Fibroblast of the aortic adventitia (primary cell): ENCODE measurements around the gene SNX9. TPM values are rescaled to one million over a fixed set of nuclear protein-coding genes. Genes with fewer than 3 reads are reported as not detected.

ENCODE experiments used
- DNase-seq: peaks from one replicate; pipeline ENCODE4 v3.0.0-alpha.2; 2010; ENCODE audit warnings: low read depth
- H3K4me3 ChIP-seq: 2 replicates; pipeline ENCODE4 v1.5.1; 2011; ENCODE audit warnings: low read depth, mild to moderate bottlenecking, control low read depth, low read length, moderate library complexity
- CTCF ChIP-seq: IDR thresholded peaks from 2 replicates; pipeline ENCODE4 v1.5.1; 2011; ENCODE audit warnings: mild to moderate bottlenecking, low read length, control low read depth, inconsistent platforms; ENCODE audit not compliant: insufficient read depth
- total RNA-seq: library from RNA; depleted of rRNA; stranded (reverse); fragments of >200 nt; gene quantifications from 2 replicates; pipeline ENCODE4 v1.2.3, GENCODE V29; 2012; ENCODE audit warnings: low replicate concordance

SNX9 gene
- total RNA-seq, 1 donor, result 182 TPM

- no peak for DNase-seq
- no peak for TF ChIP-seq CTCF
Observed at GRCh38 chr6:157885211-157885788, 62.3 kb downstream of the SNX9 start.

GRCh38 chr6:157885876-157886275 is 62.8 kb downstream of the SNX9 start:
- no peak for TF ChIP-seq CTCF
- no peak for DNase-seq

More at GRCh38 chr6:157885211-157885788, 62.3 kb downstream of the SNX9 start:
- no peak overlapping the region for H3K4me3 ChIP-seq

GRCh38 chr6:157887892-157888291 is 64.8 kb downstream of the SNX9 start:
- no peak for TF ChIP-seq CTCF
- H3K4me3 ChIP-seq, result no peak overlapping the region
- DNase-seq, result no peak

More at GRCh38 chr6:157885876-157886275, 62.8 kb downstream of the SNX9 start:
- no peak overlapping the region for H3K4me3 ChIP-seq

- H3K4me3 ChIP-seq, result no peak overlapping the region
- no peak for TF ChIP-seq CTCF
- DNase-seq, result no peak
Observed at GRCh38 chr6:157891544-157892362, 68.7 kb downstream of the SNX9 start.

GRCh38 chr6:157892363-157892877 is 69.4 kb downstream of the SNX9 start:
- DNase-seq, result no peak
- no peak for TF ChIP-seq CTCF
- no peak overlapping the region for H3K4me3 ChIP-seq

- no peak overlapping the region for H3K4me3 ChIP-seq
- no peak for DNase-seq
- no peak for TF ChIP-seq CTCF
Observed at GRCh38 chr6:157893238-157893637, 70.2 kb downstream of the SNX9 start.
